HG02884 (cell line): ENCODE measurements around the gene CMYA5.
"Not testable (repeated sequence)": the region's sequence is repeated elsewhere in the genome, so short reads cannot be mapped to it uniquely, and the experiment has no call there.

Experiments used
- ATAC-seq: cut with Tn5 transposase; IDR thresholded peaks from one replicate; pipeline ENCODE4 v1.9.1; 2021; ENCODE audit warnings: mild to moderate bottlenecking, moderate library complexity; ENCODE audit not compliant: unreplicated experiment

Gene CMYA5

DNA sequence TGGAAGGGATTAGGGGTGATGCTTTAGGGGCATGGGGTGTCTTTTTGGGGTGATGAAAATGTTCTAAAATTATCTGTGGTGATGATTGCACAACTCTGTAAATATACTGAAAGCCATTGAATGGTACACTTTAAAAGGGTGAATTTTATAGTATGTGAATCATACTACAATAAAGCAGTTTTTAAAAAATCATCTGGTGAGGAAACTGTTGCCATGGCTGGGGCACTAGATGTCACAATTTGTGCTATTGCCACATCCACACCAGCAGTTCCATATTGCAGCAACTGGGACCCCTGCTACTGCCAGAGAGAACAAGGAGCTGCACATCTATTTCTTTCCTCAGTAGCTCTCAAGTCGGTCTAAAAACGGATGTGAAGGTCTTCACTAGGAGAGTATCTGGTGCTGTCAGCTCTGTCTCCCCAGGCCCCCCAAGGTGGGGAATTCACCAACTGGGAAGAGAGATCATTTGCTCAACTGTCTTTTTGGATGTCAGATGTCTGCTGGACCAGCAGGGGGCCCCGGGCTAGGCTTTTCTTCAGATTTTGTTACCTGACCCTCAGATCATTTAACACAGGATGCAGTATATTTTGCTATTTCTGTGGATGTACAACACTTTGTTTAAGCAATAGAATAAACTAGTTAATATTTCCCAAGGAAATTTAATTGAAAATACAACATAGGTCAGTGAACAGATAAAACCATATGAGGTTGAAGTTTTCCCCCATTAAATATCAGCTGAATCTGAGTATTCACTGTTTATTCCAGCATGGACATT lies 13.2 kb downstream of the CMYA5 start:
- no peak for ATAC-seq

DNA sequence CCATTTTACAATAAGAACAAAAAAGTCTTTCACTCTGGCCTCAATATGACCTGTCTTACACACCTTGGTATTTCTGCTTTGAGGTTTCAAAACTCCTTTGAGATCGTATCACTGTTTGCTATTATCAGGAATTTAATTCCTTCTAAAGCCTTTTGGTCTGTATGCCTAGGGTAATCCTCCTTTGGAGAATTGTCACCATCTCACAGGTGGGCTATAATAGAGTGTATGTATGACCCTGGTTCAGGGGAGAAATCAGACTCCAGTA lies 13.7 kb downstream of the CMYA5 start:
- no peak for ATAC-seq

DNA sequence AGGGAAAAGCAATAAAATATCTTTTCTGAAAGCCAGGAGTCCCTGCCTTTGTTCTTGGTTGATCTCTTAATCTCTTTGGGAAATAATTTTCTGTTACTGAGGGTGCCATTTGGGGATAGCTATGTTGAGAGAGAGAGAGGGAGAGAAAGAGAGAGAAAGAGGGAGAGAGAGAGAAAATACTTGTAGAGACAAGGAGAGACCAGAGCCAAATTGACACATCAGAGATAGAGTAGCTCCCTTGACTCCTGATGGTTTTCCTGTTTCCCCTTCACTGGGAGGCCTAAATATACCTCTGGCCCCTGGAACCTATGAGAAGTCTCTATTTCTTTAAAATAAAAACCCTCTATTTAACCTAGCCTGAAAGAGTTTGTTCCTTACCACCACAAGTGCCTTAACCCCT lies 14.9 kb downstream of the CMYA5 start:
- ATAC-seq: no peak

DNA sequence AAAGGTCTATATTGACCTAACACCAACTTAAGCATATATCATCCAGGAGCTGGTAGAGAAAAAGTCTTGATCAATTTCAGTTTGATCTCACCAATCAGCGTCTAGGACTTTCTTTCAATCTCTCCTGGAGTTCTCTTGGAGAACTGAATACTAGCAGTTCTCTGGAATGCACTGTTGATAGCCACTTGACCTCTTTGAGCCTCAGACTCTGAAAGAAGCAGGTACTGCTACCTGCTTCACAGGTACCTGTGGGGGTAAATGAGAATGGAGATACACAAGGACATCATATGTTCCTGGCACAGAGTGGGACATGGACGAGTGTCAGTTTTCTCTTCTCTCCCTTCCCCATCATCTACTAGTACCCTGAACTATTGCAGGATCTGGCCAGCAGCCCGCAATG lies 16.0 kb downstream of the CMYA5 start:
- no peak for ATAC-seq

- ATAC-seq: not testable (repeated sequence)
Measured at GRCh38 chr5:79706317-79706716, 16.7 kb downstream of the CMYA5 start.

DNA sequence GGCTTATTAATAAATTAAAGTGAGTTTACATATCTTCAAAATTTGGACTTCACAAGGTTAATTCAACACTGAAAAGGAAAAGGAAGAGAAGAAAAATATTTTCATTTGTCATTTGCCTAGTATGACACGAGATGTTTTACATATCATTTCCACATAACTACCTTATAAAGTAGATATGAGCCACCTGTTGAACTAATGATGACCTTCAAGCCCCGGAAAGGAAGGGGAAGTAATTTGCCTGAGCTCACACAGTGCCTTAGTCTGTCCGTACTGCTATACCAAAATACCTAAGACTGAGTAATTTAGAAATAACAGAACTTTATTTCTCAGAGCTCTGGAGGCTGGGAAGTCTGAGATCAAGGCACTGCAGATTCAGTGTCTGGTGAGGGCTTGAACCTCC lies 17.9 kb downstream of the CMYA5 start:
- no peak for ATAC-seq

DNA sequence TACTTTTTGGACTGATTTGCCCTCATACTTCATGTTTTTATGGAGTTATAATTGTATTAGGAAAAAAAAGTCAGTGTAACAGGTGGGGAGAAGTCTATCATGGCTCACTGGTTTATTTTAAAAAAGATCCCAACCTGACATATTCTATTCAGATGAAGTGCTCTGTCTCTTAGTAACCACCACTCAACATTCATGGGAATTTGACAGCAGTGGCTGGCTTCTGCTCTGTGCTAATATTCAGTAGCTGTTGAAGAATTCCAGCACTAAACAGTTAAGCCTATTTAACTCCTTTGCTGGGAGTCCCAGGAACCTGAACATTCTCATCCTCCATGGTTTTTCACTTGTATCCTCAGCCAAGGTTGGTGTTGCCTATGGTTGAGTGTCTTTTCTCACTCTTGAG lies 23.1 kb downstream of the CMYA5 start:
- no peak for ATAC-seq

DNA sequence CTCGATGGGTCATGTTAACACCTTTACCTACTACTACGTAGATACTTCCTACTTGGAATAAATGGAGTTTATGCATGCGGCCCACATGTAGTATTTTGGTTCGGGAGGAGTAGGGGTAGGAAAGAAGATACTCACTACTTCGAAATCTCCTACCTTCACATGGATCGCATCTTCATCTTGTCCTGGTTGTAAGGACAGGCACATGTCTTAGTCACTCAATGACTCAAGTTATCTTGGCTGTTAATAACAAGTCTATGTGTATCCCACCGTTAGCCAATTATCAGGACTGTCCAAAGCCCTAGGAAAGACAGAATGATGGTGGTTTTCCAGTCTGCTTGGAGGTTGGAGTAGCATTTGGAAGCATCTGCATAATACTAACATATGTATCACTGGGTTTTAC lies 24.1 kb downstream of the CMYA5 start:
- ATAC-seq: no peak

DNA sequence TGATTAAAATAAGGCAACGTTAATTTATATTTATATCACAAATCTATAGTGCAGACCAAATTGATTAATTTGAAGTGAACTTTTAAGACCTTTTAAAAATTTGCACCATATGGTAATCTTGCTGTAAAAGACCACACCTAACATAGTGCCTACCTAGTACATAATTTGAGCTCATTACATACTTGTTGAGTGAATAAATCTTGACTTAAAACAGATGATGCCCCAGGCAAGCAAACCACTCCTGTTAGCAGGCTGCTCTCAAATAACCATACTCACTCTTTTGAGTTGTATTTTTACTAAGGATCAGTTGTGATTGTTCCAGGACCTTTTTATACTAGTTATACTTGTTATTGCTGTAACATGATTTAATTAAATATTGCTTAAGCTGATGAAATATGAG lies 27.2 kb downstream of the CMYA5 start:
- no peak for ATAC-seq

DNA sequence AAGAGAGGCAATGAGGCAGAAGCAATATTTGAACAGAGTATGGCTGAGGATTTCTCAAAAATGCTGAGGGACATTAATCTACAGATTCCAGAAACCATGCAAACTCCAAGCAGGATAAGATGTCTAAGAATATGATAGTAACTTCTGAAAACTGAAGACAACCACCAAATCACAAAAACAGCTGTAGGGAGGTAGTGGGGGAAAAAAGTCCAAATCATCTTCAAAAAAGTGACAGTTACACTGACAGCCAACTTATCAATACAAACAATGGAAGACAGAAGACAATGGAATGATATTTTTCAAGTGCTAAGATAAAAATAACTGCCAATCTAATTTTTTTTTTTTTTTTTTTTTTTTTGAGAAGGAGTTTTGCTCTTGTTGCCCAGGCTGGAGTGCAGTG lies 30.5 kb downstream of the CMYA5 start:
- no peak for ATAC-seq

- no peak for ATAC-seq
Measured at GRCh38 chr5:79727451-79728355, 38.1 kb downstream of the CMYA5 start.

DNA sequence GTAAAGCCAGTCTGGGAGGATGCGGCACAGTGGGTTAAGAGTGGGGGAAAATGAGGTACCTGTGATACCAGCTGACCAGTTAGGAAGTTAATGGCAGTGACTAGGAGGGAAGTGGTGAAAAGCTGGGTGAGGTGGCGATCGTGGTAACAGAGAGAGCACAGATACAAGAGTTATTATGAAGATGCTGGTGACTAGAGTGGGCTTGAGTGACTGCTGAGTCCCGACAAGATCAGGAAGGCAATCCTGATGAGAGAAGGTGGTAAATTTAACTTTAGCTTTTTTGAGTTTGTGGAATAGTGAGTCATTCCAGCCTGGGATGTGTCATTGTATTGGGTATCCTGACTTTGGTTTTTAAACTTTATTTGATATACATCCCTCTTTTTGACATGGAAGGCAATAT lies 38.8 kb downstream of the CMYA5 start:
- no peak for ATAC-seq

DNA sequence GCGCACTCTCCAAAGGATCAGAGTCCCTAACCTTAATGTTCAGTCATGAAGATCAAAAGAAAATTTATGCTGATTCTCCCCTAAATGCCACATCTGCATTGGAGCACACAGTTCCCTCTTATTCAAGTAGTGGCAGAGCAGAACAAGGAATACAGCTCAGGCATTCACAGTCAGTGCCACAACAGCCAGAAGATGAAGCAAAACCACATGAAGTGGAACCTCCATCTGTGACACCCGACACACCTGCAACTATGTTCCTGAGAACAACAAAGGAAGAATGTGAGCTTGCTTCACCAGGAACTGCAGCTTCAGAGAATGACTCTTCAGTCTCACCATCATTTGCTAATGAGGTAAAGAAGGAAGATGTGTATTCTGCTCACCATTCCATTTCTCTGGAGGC lies 40.0 kb downstream of the CMYA5 start:
- no peak for ATAC-seq

GRCh38 chr5:79730564-79730963 lies 40.9 kb downstream of the CMYA5 start:
- ATAC-seq: no peak

DNA sequence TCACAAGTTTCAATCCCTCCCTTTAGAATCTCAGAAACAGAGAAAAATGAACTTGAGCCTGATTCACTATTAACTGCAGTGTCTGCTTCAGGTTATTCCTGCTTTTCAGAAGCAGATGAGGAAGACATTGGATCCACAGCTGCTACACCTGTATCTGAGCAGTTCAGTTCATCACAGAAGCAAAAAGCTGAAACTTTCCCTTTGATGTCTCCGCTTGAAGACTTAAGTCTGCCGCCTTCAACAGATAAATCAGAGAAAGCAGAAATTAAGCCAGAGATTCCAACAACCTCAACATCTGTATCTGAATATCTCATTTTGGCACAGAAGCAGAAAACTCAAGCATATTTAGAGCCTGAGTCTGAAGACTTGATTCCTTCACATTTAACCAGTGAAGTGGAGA lies 42.1 kb downstream of the CMYA5 start:
- no peak for ATAC-seq

DNA sequence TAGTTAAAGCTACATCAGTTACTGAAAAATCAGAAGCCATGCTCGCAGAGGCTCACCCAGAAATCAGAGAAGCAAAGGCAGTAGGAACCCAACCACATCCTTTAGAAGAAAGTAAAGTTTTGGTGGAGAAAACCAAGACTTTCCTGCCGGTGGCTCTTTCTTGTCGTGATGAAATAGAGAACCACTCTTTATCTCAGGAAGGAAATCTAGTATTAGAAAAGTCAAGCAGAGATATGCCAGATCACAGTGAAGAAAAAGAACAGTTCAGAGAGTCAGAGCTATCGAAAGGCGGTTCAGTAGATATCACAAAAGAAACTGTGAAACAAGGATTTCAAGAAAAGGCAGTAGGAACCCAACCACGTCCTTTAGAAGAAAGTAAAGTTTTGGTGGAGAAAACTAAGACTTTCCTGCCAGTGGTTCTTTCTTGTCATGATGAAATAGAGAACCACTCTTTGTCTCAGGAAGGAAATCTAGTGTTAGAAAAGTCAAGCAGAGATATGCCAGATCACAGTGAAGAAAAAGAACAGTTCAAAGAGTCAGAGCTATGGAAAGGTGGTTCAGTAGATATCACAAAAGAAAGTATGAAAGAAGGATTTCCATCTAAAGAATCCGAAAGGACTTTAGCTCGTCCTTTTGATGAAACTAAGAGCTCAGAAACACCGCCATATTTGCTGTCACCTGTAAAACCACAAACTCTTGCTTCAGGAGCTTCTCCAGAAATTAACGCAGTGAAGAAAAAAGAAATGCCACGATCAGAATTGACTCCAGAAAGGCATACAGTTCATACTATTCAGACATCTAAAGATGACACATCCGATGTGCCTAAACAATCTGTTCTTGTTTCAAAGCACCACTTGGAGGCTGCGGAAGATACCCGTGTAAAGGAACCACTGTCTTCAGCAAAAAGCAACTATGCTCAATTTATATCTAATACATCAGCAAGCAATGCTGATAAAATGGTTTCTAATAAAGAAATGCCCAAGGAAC lies 47.2 kb downstream of the CMYA5 start:
- ATAC-seq: no peak

DNA sequence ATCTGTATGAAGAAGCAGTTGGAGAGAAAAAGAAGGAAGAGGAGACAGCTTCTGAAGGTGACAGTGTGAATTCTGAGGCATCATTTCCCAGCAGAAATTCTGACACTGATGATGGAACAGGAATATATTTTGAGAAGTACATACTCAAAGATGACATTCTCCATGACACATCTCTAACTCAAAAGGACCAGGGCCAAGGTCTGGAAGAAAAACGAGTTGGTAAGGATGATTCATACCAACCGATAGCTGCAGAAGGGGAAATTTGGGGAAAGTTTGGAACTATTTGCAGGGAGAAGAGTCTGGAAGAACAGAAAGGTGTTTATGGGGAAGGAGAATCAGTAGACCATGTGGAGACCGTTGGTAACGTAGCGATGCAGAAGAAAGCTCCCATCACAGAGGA lies 48.7 kb downstream of the CMYA5 start:
- no peak for ATAC-seq

GRCh38 chr5:79742549-79743136 lies 53.0 kb downstream of the CMYA5 start:
- no peak for ATAC-seq

GRCh38 chr5:79743846-79744605 lies 54.4 kb downstream of the CMYA5 start:
- ATAC-seq: no peak

- no peak for ATAC-seq
Measured at GRCh38 chr5:79745255-79745654, 55.6 kb downstream of the CMYA5 start.
